GM23338 (cell line): ENCODE data around the gene PASK. TPM values are rescaled to one million over a fixed set of nuclear protein-coding genes. Genes with fewer than 3 reads are reported as not detected.

ENCODE experiments used
- ATAC-seq: fragments of 200-7000 bp; cut with Tn5 transposase; 3 replicates; pipeline ENCODE4 v1.9.1; 2020
- DNase-seq: peaks from one replicate; pipeline ENCODE4 v3.0.0-alpha.2; 2015; ENCODE audit warnings: low spot score
- H2AFZ ChIP-seq: fragments of 200-600 bp; sonication (generic); 2 replicates; pipeline ENCODE4 v1.8.0; 2016; ENCODE audit warnings: antibody characterized with exemption, mild to moderate bottlenecking, moderate library complexity
- H3F3A ChIP-seq: fragments of 200-600 bp; sonication (generic); replicated peaks from 2 replicates; pipeline ENCODE4 v1.8.0; 2017; ENCODE audit warnings: antibody characterized with exemption, mixed run types, low read depth
- H3K27ac ChIP-seq: fragments of 200-600 bp; sonication (generic); 2 replicates; pipeline ENCODE4 v1.6.1; 2016; ENCODE audit warnings: low read depth
- H3K27me3 ChIP-seq: fragments of 200-600 bp; sonication (generic); 2 replicates; pipeline ENCODE4 v1.8.0; 2016; ENCODE audit warnings: mild to moderate bottlenecking, mixed run types, moderate library complexity; ENCODE audit not compliant: insufficient read depth
- H3K36me3 ChIP-seq: fragments of 200-600 bp; sonication (generic); 2 replicates; pipeline ENCODE4 v1.8.0; 2016; ENCODE audit warnings: mild to moderate bottlenecking; ENCODE audit not compliant: insufficient read depth
- H3K4me1 ChIP-seq: fragments of 200-600 bp; sonication (generic); 2 replicates; pipeline ENCODE4 v1.8.0; 2016; ENCODE audit warnings: mild to moderate bottlenecking, moderate library complexity; ENCODE audit not compliant: insufficient read depth
- H3K4me2 ChIP-seq: fragments of 200-600 bp; sonication (generic); 2 replicates; pipeline ENCODE4 v1.7.1; 2017; ENCODE audit warnings: mixed run types
- H3K4me3 ChIP-seq: fragments of 200-600 bp; sonication (generic); 2 replicates; pipeline ENCODE4 v1.6.1; 2016; ENCODE audit warnings: mixed run types
- H3K79me2 ChIP-seq: fragments of 200-600 bp; sonication (generic); replicated peaks from 2 replicates; pipeline ENCODE4 v1.8.0; 2017; ENCODE audit warnings: mild to moderate bottlenecking; ENCODE audit not compliant: insufficient read depth
- H3K9me2 ChIP-seq: fragments of 200-600 bp; sonication (generic); 2 replicates; pipeline ENCODE4 v1.8.0; 2017; ENCODE audit not compliant: insufficient read depth
- H4K20me1 ChIP-seq: fragments of 200-600 bp; sonication (generic); replicated peaks from 2 replicates; pipeline ENCODE4 v1.8.0; 2017; ENCODE audit warnings: mild to moderate bottlenecking; ENCODE audit not compliant: insufficient read depth
- H3K27ac Mint-ChIP-seq: 2 replicates; pipeline ENCODE4 v1.8.0; 2020; ENCODE audit warnings: inconsistent platforms, mild to moderate bottlenecking, moderate library complexity, mixed read lengths
- H3K27me3 Mint-ChIP-seq: 3 replicates; pipeline ENCODE4 v1.8.0; 2022; ENCODE audit warnings: low read depth, mild to moderate bottlenecking, moderate library complexity, mixed read lengths, inconsistent platforms; ENCODE audit not compliant: insufficient read depth, poor library complexity
- H3K36me3 Mint-ChIP-seq: 3 replicates; pipeline ENCODE4 v1.8.0; 2021; ENCODE audit warnings: low read depth, mild to moderate bottlenecking, inconsistent platforms, moderate library complexity, mixed read lengths
- H3K4me1 Mint-ChIP-seq: 3 replicates; pipeline ENCODE4 v1.8.0; 2020; ENCODE audit warnings: mild to moderate bottlenecking, inconsistent platforms, mixed read lengths
- H3K4me3 Mint-ChIP-seq: 3 replicates; pipeline ENCODE4 v1.8.0; 2021; ENCODE audit warnings: moderate library complexity, mild to moderate bottlenecking, inconsistent platforms, mixed read lengths
- H3K9me3 Mint-ChIP-seq: 3 replicates; pipeline ENCODE4 v1.8.0; 2020; ENCODE audit warnings: moderate library complexity, mild to moderate bottlenecking, inconsistent platforms, mixed read lengths
- CTCF ChIP-seq, 2 experiments: fragments of 200-600 bp in 1 of 2; sonication (generic) in 1 of 2; conservative IDR thresholded peaks; 2 replicates each; pipeline versions ENCODE4 v1.5.1 to v1.6.1; 2016 to 2017; ENCODE audit warnings: antibody characterized with exemption in 2 of 2, low read depth in 2 of 2, mild to moderate bottlenecking in 2 of 2, moderate library complexity in 1 of 2
- NANOG ChIP-seq: IDR thresholded peaks from 2 replicates; pipeline ENCODE4 v1.6.1; 2016; ENCODE audit warnings: antibody characterized with exemption, borderline replicate concordance
- POLR2AphosphoS5 ChIP-seq: IDR thresholded peaks from 2 replicates; pipeline ENCODE4 v1.6.1; 2016; ENCODE audit warnings: antibody characterized with exemption, low read depth
- STAT1 ChIP-seq: IDR thresholded peaks from one replicate; pipeline ENCODE4 v1.6.1; 2016; ENCODE audit warnings: antibody characterized with exemption; ENCODE audit not compliant: unreplicated experiment
- ZNF114 ChIP-seq: fragments of 250-450 bp; sonication (Bioruptor Pico); IDR thresholded peaks from 2 replicates; pipeline ENCODE4 v1.5.0; 2020; ENCODE audit warnings: mild to moderate bottlenecking, moderate library complexity
- ZNF331 ChIP-seq: fragments of 250-450 bp; sonication (Bioruptor Pico); IDR thresholded peaks from 2 replicates; pipeline ENCODE4 v1.5.0; 2020; ENCODE audit warnings: low read depth, mild to moderate bottlenecking, moderate library complexity
- polyA plus RNA-seq: library from polyadenylated mRNA; unstranded; fragments of >200 nt; fragmentation: Nextera tagmentation; extraction: Ambion mirVana; gene quantifications from 2 replicates; pipeline ENCODE4 v1.2.1, GENCODE V29; 2016
- total RNA-seq: library from RNA; depleted of rRNA; stranded (reverse); fragments of >200 nt; shearing (Covaris generic); gene quantifications from 2 replicates; pipeline ENCODE4 v1.2.3, GENCODE V29; 2014

Gene PASK
- total and polyA plus RNA-seq, 2 experiments from 2014 or later, result 12.5 to 38.4 TPM

- H3F3A ChIP-seq, result no peaks in the 10 kb centered on the region
- Mint-ChIP-seq H3K27me3 (peaks cover 7% of the 10 kb centered on the region), H3K4me1 (peaks cover 3% of the 10 kb centered on the region), H3K4me3 (no peak overlapping the region), H3K27ac (no peak overlapping the region), H3K9me3 (no peaks in the 10 kb centered on the region), H3K36me3 (no peaks in the 10 kb centered on the region)
- no peaks in the 10 kb centered on the region for H3K9me2 ChIP-seq
- no peak overlapping the region for H3K4me3 ChIP-seq
- H2AFZ ChIP-seq, result no peak overlapping the region
- no peaks in the 10 kb centered on the region for H3K27me3 ChIP-seq
- DNase-seq, result no peak
- TF ChIP-seq POLR2AphosphoS5 (no peak), CTCF (conservative IDR thresholded peaks at IDR 0.05; ENCODE audit: low read depth in 2 of 2) (no peak)
- no peaks in the 10 kb centered on the region for H4K20me1 ChIP-seq
- H3K36me3 ChIP-seq, result no peaks in the 10 kb centered on the region
- ATAC-seq, result no peak
- no peak overlapping the region for H3K4me2 ChIP-seq
- no peaks in the 10 kb centered on the region for H3K79me2 ChIP-seq
- no peak overlapping the region for H3K27ac ChIP-seq
- H3K4me1 ChIP-seq, result no peaks in the 10 kb centered on the region
Observed at GRCh38 chr2:241189856-241190201, 40.6 kb upstream of the PASK start.

GRCh38 chr2:241189093-241189855 is 40.0 kb upstream of the PASK start:
- H4K20me1 ChIP-seq, result no peaks in the 10 kb centered on the region
- H3K27me3 ChIP-seq, result no peaks in the 10 kb centered on the region
- H3K79me2 ChIP-seq, result no peaks in the 10 kb centered on the region
- Mint-ChIP-seq H3K4me1 (peaks cover 3% of the 10 kb centered on the region), H3K9me3 (no peaks in the 10 kb centered on the region), H3K36me3 (no peaks in the 10 kb centered on the region), H3K4me3 (no peak overlapping the region), H3K27me3 (peaks cover 7% of the 10 kb centered on the region), H3K27ac (no peak overlapping the region)
- no peak overlapping the region for H2AFZ ChIP-seq
- no peak for DNase-seq
- no peaks in the 10 kb centered on the region for H3F3A ChIP-seq
- H3K4me2 ChIP-seq, result no peak overlapping the region
- H3K4me3 ChIP-seq, result no peak overlapping the region
- ATAC-seq, result peak; percentile 21
- H3K4me1 ChIP-seq, result no peaks in the 10 kb centered on the region
- H3K27ac ChIP-seq, result no peak overlapping the region
- TF ChIP-seq ZNF331 (no peak), NANOG (no peak), CTCF (conservative IDR thresholded peaks at IDR 0.05; ENCODE audit: low read depth in 2 of 2) (no peak), STAT1 (no peak), ZNF114 (no peak)
- H3K36me3 ChIP-seq, result no peaks in the 10 kb centered on the region
- no peaks in the 10 kb centered on the region for H3K9me2 ChIP-seq
